ENCODE data around the gene MCM6. TPM values are rescaled to one million over a fixed set of nuclear protein-coding genes. Genes with fewer than 3 reads are reported as not detected.

The MCM6 gene
- total RNA-seq, 1 donor from 2014 or later: 74.4 TPM

- Histone ChIP-seq H3K27ac (no peak overlapping the region), H3K4me1 (peaks cover 3% of the 10 kb centered on the region), H4K20me1 (ENCODE audit: low read depth) (no peaks in the 10 kb centered on the region), H3K4me3 (no peak overlapping the region), H3K36me3 (peaks cover 27% of the 10 kb centered on the region), H3K9ac (no peak overlapping the region), H2AFZ (replicated peaks) (no peak overlapping the region), H3K9me3 (ENCODE audit: low read depth) (no peaks in the 10 kb centered on the region), H3K4me2 (no peak overlapping the region), H3K79me2 (ENCODE audit: low read depth) (no peaks in the 10 kb centered on the region), H3F3A (ENCODE audit: low read depth) (peaks cover 15% of the 10 kb centered on the region), H3K27me3 (no peaks in the 10 kb centered on the region)
- H3K9me3 Mint-ChIP-seq: no peaks in the 10 kb centered on the region
- peaks cover 22% of the 10 kb centered on the region for H3K36me3 Mint-ChIP-seq
- peaks cover 2% of the 10 kb centered on the region for H3K27me3 Mint-ChIP-seq (ENCODE audit: insufficient read depth, low read depth)
- TF ChIP-seq EZH2 (IDR thresholded peaks at IDR 0.05) (no peak), EZH2phosphoT487 (IDR thresholded peaks at IDR 0.05) (no peak), CTCF (IDR thresholded peaks at IDR 0.05) (no peak)
- H3K27ac Mint-ChIP-seq: no peak overlapping the region
- no peaks in the 10 kb centered on the region for H3K4me1 Mint-ChIP-seq
- H3K4me3 Mint-ChIP-seq: no peak overlapping the region
- no peak for DNase-seq (ENCODE audit: low spot score)
Measured at GRCh38 chr2:135905679-135906078, 29.4 kb upstream of the MCM6 start.

GRCh38 chr2:135904341-135904989 lies 28.2 kb upstream of the MCM6 start:
- Mint-ChIP-seq H3K27ac (no peak overlapping the region), H3K4me1 (no peaks in the 10 kb centered on the region), H3K27me3 (ENCODE audit: insufficient read depth, low read depth) (peaks cover 2% of the 10 kb centered on the region), H3K4me3 (no peak overlapping the region), H3K9me3 (no peaks in the 10 kb centered on the region), H3K36me3 (peaks cover 19% of the 10 kb centered on the region)
- Histone ChIP-seq H3F3A (ENCODE audit: low read depth) (peaks cover 15% of the 10 kb centered on the region), H4K20me1 (ENCODE audit: low read depth) (no peaks in the 10 kb centered on the region), H3K4me2 (no peak overlapping the region), H3K36me3 (peaks cover 19% of the 10 kb centered on the region), H3K9ac (no peak overlapping the region), H3K27ac (peak overlapping the region; percentile 1), H3K79me2 (ENCODE audit: low read depth) (no peaks in the 10 kb centered on the region), H3K4me3 (no peak overlapping the region), H3K9me3 (ENCODE audit: low read depth) (no peaks in the 10 kb centered on the region), H2AFZ (replicated peaks) (no peak overlapping the region), H3K27me3 (no peaks in the 10 kb centered on the region), H3K4me1 (peaks cover 3% of the 10 kb centered on the region)
- no peak for TF ChIP-seq CTCF (IDR thresholded peaks at IDR 0.05)
- no peak for TF ChIP-seq EZH2phosphoT487 (IDR thresholded peaks at IDR 0.05)
- no peak for TF ChIP-seq EZH2 (IDR thresholded peaks at IDR 0.05)
- no peak for DNase-seq (ENCODE audit: low spot score)

- Mint-ChIP-seq H3K27ac (no peak overlapping the region), H3K27me3 (ENCODE audit: insufficient read depth, low read depth) (peaks cover 2% of the 10 kb centered on the region), H3K4me1 (no peaks in the 10 kb centered on the region), H3K4me3 (no peak overlapping the region), H3K9me3 (no peaks in the 10 kb centered on the region), H3K36me3 (peaks cover 17% of the 10 kb centered on the region)
- no peak overlapping the region for H3K4me3 ChIP-seq
- H3F3A ChIP-seq (ENCODE audit: low read depth): peaks cover 15% of the 10 kb centered on the region
- no peaks in the 10 kb centered on the region for H3K9me3 ChIP-seq (ENCODE audit: low read depth)
- no peak overlapping the region for H3K9ac ChIP-seq
- no peaks in the 10 kb centered on the region for H4K20me1 ChIP-seq (ENCODE audit: low read depth)
- peak; percentile 27 for DNase-seq (ENCODE audit: low spot score)
- no peak overlapping the region for H3K4me2 ChIP-seq
- peaks cover 3% of the 10 kb centered on the region for H3K4me1 ChIP-seq
- peak overlapping the region; percentile 59 for H3K27ac ChIP-seq
- TF ChIP-seq EZH2 (IDR thresholded peaks at IDR 0.05): no peak
- no peak for TF ChIP-seq EZH2phosphoT487 (IDR thresholded peaks at IDR 0.05)
- no peak for TF ChIP-seq CTCF (IDR thresholded peaks at IDR 0.05)
- H3K79me2 ChIP-seq (ENCODE audit: low read depth): no peaks in the 10 kb centered on the region
- H3K27me3 ChIP-seq: no peaks in the 10 kb centered on the region
- H3K36me3 ChIP-seq: peaks cover 15% of the 10 kb centered on the region
- H2AFZ ChIP-seq (replicated peaks): no peak overlapping the region
Measured at GRCh38 chr2:135903650-135904049, 27.4 kb upstream of the MCM6 start.

All from neural progenitor cell (in vitro differentiated cells).